ENCODE results near the gene OTULIN.

The OTULIN gene

GRCh38 chr5:14669415-14669814 is 4.9 kb downstream of the OTULIN start:
- no peak for DNase-seq

DNA sequence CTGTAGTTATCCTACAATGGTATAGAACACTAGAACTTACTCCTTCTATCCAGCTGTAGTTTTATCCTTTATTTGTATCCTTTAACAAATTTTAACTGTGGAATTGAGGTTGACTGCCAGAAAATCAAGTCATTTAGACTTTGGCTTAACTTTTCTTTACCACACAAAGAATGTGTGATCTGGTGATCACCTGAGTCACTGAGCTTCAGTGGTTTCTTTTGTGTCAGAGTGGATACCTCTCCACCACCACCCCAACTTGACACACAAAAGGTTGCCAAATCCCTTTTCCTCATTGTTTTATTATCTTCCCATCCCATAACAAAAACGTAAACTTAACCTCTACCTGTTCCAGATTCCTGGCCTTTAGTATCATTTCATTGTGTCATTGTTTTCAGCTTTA is 5.5 kb downstream of the OTULIN start:
- DNase-seq: no peak

DNA sequence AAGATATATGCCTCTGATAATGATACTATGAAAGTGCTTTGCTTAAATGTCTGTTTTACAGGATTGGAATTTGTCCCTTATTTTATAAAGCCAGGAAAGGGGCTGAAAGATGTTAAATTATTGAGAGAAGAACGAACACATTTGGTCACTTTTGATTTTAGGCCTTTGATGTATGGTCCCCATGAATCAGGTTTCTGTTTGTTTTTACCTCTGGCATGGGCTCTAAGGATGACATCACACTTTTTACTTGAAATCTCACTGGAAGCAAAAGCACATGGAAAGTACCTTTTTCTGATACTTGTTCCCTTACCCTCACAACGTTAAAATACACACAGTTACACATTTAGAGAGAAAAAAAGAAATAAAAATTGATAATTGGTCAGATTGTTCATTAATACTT is 6.9 kb downstream of the OTULIN start:
- DNase-seq: no peak

DNA sequence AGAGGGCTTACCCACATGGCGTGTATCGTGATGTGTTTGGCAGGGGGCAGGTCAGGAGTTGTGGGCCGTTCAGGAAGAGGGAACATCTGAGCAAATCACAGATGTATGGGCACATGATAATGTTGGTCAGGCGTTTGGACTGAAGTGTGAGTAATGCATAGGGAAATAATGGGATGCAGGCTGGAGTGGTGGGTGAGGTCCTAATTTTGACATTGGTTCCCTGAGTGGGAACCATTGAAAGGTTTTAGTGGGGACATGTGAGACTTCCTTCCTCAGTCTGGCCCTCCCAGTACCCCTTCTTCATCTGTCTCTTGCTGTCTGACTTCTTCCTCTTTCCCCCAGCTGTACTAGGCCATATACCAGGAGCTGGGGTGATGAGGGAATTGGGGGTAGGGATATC is 7.6 kb downstream of the OTULIN start:
- no peak for DNase-seq

- DNase-seq: no peak
Observed at GRCh38 chr5:14672484-14673394, 8.2 kb downstream of the OTULIN start.

- no peak for DNase-seq
Observed at GRCh38 chr5:14673443-14673842, 8.9 kb downstream of the OTULIN start.

DNA sequence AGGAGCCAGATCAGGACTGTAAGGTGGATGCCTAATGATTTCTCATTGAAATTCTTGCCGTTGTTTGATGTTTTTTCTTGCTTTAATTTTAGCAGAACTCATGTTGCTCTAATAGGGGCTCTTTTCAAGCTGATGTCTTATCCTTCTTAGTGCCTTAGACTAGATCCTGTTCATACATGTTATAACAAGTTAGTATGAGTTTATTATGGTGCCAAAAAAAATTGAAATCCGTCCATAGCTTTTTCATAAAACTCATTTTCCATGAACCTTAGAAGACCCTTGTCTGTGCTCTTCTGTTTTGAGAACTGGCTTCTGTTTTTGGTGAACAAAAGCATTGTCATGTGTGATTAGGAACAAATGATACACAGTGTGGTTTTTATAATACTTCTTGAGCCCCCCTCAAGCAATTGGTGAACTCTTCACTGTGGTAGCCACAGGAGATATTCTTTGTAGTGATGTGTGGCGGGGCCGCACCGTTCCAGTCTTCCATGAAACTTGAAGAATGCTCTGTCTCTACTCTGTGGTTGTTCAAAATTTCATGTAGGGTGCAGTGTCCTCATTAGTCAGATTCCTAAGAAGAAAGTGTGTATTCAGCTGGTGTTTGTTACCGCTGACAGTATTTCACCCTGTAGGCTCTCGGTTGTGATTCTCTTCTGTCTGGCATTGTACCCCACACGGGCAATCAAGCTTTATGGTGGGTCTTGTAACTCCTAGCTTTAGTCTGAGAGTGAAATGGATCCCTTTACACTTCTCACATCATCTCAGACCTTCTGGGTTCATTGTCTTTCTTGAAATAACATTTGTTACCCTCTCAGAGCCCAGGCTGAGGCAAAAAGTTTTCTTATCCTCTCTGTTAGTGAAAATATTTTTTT is 10.7 kb downstream of the OTULIN start:
- no peak for DNase-seq

- no peak for DNase-seq
Observed at GRCh38 chr5:14675865-14676300, 11.4 kb downstream of the OTULIN start.

GRCh38 chr5:14676320-14676719 is 11.8 kb downstream of the OTULIN start:
- no peak for DNase-seq

- no peak for DNase-seq
Observed at GRCh38 chr5:14678773-14679334, 14.3 kb downstream of the OTULIN start.

DNA sequence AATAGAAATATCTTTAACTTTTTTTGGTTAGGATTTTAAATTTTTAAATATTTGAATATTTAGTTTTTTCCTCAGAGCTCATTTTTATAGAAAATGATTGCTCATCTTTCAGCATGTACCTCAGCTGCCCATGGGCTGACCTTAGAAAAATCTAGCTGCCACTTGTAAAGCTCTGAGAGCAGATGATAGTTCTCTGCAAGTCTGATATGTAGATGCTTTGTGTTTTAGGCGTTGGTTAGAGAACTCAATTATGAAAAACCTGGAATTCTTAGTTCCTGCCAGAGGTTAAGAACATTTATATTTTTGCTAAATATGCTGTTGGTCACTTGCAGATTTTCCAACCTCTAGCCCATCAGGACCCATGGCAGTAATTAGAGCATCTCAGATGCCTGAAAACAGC is 15.1 kb downstream of the OTULIN start:
- no peak for DNase-seq

DNA sequence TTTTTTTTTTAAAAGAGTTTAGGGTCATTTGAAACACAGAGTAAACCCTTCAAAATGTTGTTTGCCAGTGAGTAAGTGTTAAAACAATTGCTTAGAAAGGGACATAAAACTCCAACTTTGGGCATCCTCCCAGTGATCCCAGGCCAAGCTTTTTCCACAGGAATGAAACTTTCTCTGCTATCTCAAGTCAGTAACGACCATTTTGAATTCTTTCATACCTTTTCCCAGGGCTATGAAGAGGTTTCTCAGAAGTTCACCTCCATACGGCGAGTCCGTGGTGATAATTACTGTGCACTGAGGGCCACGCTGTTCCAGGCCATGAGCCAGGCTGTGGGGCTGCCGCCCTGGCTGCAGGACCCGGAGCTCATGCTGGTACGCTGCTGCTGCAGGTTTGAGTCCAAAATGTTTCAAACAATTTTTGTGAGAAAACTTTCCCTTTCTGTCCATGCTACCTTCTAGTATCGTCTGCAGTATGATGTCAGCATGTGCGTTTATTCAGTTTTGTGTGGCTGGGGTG is 16.8 kb downstream of the OTULIN start:
- DNase-seq: no peak

DNA sequence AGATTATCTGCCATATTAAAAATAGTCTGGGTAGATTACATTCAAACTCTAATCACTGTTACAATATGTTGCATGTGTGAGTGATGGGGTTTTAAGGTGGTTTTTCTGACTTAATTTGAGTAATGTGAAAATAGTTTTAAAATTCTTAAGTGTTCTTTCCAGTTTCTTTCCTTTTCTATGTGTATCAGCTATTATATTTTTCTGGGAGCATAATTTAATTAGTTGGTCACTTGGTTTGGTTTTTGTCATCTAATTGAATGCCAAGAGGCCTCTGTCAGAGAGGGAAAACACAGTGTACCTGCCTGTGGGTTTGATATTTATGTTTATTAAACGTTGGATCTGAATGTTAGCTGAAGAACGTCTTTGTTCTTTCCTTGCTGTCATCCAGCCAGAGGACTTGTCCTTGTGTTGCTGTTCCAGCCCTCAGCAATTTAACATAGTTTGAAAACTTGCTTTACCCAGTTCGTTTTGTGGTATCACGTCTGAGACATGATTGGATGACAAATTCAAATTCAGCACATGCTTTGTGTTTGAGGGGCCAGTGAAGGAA is 19.5 kb downstream of the OTULIN start:
- no peak for DNase-seq

DNA sequence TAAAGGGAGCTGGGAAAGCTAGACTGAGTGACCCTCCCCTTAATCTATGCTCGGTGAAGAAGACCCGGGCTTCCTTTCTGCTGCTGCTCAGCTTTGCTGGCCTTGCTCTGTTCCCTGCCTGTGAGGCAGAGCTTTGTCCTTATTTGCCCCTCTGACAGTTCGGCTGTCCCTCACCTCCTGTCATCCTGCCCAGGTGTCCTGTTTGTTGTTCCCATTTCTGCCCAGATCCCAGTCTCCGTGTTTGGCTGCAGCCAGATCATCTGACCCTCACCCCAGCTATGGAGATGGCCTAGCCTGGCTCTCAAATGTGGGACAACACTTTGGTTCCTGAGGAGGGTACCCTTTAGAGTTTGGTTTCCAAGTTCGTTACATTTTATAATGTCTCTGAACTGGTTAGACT is 20.2 kb downstream of the OTULIN start:
- no peak for DNase-seq

- DNase-seq: peak; percentile 63
Observed at GRCh38 chr5:14685757-14686156, 21.2 kb downstream of the OTULIN start.

- no peak for DNase-seq
Observed at GRCh38 chr5:14686517-14686916, 22.0 kb downstream of the OTULIN start.

DNA sequence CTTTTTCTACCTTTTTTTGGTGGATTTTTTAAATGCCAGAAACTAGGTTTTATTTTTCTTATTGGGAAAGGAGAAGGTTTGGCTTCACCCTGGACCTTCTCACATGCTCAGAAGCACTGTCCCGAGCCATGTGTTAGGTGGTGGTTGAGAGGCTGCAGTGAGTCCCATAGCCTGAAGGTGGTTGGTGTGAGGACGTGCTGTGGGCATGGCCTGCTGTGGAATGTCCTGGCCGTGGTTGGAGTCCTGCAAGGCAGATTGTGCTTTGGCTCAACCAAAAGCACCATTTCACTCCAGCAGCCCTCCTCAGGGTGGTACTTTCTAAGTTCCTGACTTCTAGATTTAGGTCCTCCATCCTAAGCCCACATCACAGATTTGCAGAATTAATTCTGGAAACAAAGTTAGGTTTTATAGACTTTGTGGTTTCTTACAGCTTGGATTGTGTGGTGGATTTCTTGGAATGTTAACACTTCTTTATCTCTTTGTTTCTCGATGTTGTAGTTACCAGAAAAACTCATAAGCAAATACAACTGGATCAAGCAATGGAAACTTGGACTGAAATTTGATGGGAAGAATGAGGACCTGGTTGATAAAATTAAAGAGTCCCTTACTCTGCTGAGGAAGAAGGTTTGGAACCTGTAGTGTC is 22.6 kb downstream of the OTULIN start:
- DNase-seq: no peak

DNA sequence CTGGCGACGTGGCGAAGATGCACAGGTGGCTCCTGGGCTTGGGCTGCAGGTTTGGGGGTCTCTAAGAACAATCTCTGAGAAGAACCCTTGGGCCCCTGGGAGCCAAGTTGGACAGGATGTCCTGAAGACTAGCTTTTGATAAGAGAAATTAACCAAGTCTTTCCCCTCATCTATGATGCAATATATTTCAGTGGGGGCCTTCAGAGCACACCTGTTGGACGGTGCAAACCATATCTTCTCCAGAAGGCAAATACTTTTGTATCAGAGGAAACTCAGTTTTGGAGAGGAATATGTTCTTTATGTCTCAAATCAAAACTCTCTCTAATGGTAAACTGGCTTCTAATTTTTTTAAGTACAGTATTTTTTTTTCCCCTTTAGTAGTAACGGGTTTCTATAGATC is 28.6 kb downstream of the OTULIN start:
- no peak for DNase-seq

- DNase-seq: no peak
Observed at GRCh38 chr5:14695152-14695551, 30.6 kb downstream of the OTULIN start.

GRCh38 chr5:14696057-14696456 is 31.5 kb downstream of the OTULIN start:
- no peak for DNase-seq

- no peak for DNase-seq
Observed at GRCh38 chr5:14696851-14697250, 32.3 kb downstream of the OTULIN start.

- DNase-seq: no peak
Observed at GRCh38 chr5:14698495-14698894, 34.0 kb downstream of the OTULIN start.

DNA sequence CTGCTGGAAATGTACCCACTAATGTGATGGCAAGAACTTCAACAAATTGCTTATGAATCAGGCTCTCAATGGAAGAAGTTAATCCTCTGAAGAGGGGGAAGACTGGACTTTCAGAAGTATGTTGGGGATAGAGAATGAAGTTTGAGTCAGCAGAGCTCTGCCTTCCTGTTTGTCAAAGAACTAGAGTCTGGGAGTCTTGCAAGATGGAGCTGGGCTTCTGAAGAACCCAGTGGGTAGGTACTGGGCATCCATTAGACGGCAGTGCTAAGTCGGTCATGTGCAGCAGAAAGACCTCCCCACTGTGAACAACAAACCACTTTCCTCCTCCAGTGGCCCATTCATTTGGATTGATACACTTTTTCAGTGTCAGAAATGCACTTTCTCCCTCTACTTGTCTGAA is 34.6 kb downstream of the OTULIN start:
- DNase-seq: no peak
